Ishikawa (cell line): ENCODE results near the gene PTPRU.

Source experiments
- CEBPB ChIP-seq: IDR thresholded peaks from 2 replicates; pipeline ENCODE4 v1.6.1; 2012
- CREB1 ChIP-seq: IDR thresholded peaks from 2 replicates; pipeline ENCODE4 v1.6.1; 2012; ENCODE audit warnings: low read depth
- EGR1 ChIP-seq: IDR thresholded peaks from 2 replicates; pipeline ENCODE4 v1.6.1; 2012
- EP300 ChIP-seq: IDR thresholded peaks from 2 replicates; pipeline ENCODE4 v1.6.1; 2012; ENCODE audit warnings: borderline replicate concordance
- FOXM1 ChIP-seq: IDR thresholded peaks from 2 replicates; pipeline ENCODE4 v1.6.1; 2012; ENCODE audit warnings: low read depth, borderline replicate concordance
- MAX ChIP-seq: IDR thresholded peaks from 2 replicates; pipeline ENCODE4 v1.6.1; 2012
- NFIC ChIP-seq: IDR thresholded peaks from 2 replicates; pipeline ENCODE4 v1.6.1; 2012
- RAD21 ChIP-seq: IDR thresholded peaks from 2 replicates; pipeline ENCODE4 v1.6.1; 2012; ENCODE audit warnings: low read depth
- REST ChIP-seq: IDR thresholded peaks from 2 replicates; pipeline ENCODE4 v1.6.1; 2012; ENCODE audit warnings: low read depth, mild to moderate bottlenecking
- TAF1 ChIP-seq: IDR thresholded peaks from 2 replicates; pipeline ENCODE4 v1.6.1; 2012; ENCODE audit warnings: low read depth, mild to moderate bottlenecking
- TCF12 ChIP-seq: IDR thresholded peaks from 2 replicates; pipeline ENCODE4 v1.6.1; 2012; ENCODE audit warnings: low read depth
- TEAD4 ChIP-seq: IDR thresholded peaks from 2 replicates; pipeline ENCODE4 v1.6.1; 2012
- USF1 ChIP-seq: IDR thresholded peaks from 2 replicates; pipeline ENCODE4 v1.6.1; 2012
- YY1 ChIP-seq: IDR thresholded peaks from 2 replicates; pipeline ENCODE4 v1.6.1; 2012; ENCODE audit warnings: low read depth
- ZBTB7A ChIP-seq: IDR thresholded peaks from 2 replicates; pipeline ENCODE4 v1.6.1; 2012; ENCODE audit warnings: low read depth

PTPRU gene

GRCh38 chr1:29297450-29297849 lies 61.1 kb downstream of the PTPRU start:
- TF ChIP-seq CREB1 (no peak), EP300 (no peak), TCF12 (no peak), TEAD4 (no peak), EGR1 (no peak), NFIC (no peak), YY1 (no peak), TAF1 (no peak), REST (no peak), USF1 (no peak), MAX (no peak), FOXM1 (no peak), RAD21 (no peak), ZBTB7A (no peak)

- no peak for TF ChIP-seq YY1
- no peak for TF ChIP-seq CEBPB
- TF ChIP-seq FOXM1, result no peak
- TF ChIP-seq TCF12, result no peak
- TF ChIP-seq CREB1, result no peak
- TF ChIP-seq RAD21, result no peak
- TF ChIP-seq TEAD4, result no peak
- no peak for TF ChIP-seq USF1
- TF ChIP-seq EP300, result no peak
- no peak for TF ChIP-seq ZBTB7A
- TF ChIP-seq REST, result no peak
- no peak for TF ChIP-seq EGR1
- TF ChIP-seq MAX, result no peak
- no peak for TF ChIP-seq NFIC
- no peak for TF ChIP-seq TAF1
Observed at GRCh38 chr1:29298246-29298645, 61.9 kb downstream of the PTPRU start.

- TF ChIP-seq TAF1 (no peak), TEAD4 (no peak), MAX (no peak), NFIC (no peak), EGR1 (no peak), ZBTB7A (no peak), USF1 (no peak), CEBPB (no peak), EP300 (no peak), TCF12 (no peak), YY1 (no peak), CREB1 (no peak), RAD21 (no peak), REST (no peak), FOXM1 (no peak)
Observed at GRCh38 chr1:29299446-29299845, 63.1 kb downstream of the PTPRU start.
